Neuron (in vitro differentiated cells): Measurements from ENCODE around the gene TAF13.

Experiments
- H2AFZ ChIP-seq: one replicate; pipeline ENCODE4 v1.6.1; 2013; ENCODE audit warnings: low read depth, mild to moderate bottlenecking, inconsistent platforms, low read length, moderate library complexity
- H3K27me3 ChIP-seq: one replicate; pipeline ENCODE4 v1.6.1; 2013; ENCODE audit warnings: low read length; ENCODE audit not compliant: insufficient read depth
- H3K36me3 ChIP-seq: one replicate; pipeline ENCODE4 v1.6.1; 2013; ENCODE audit warnings: low read length; ENCODE audit not compliant: insufficient read depth
- H3K4me1 ChIP-seq: one replicate; pipeline ENCODE4 v1.6.1; 2013; ENCODE audit warnings: low read length; ENCODE audit not compliant: insufficient read depth
- H3K4me3 ChIP-seq: 2 replicates; pipeline ENCODE4 v1.5.1; 2013; ENCODE audit warnings: mild to moderate bottlenecking, low read length, moderate library complexity
- H3K9me3 ChIP-seq: one replicate; pipeline ENCODE4 v1.6.1; 2013; ENCODE audit warnings: low read length

Gene TAF13

GRCh38 chr1:109105881-109106280 is 30.1 kb upstream of the TAF13 start:
- no peaks in the 10 kb centered on the region for H3K9me3 ChIP-seq
- H2AFZ ChIP-seq, result no peak overlapping the region
- no peak overlapping the region for H3K4me3 ChIP-seq
- H3K4me1 ChIP-seq, result no peaks in the 10 kb centered on the region
- H3K36me3 ChIP-seq, result peaks cover 8% of the 10 kb centered on the region
- H3K27me3 ChIP-seq, result no peaks in the 10 kb centered on the region

GRCh38 chr1:109104364-109105151 is 28.8 kb upstream of the TAF13 start:
- no peak overlapping the region for H2AFZ ChIP-seq
- H3K4me3 ChIP-seq, result no peak overlapping the region
- H3K27me3 ChIP-seq, result no peaks in the 10 kb centered on the region
- H3K36me3 ChIP-seq, result peaks cover 8% of the 10 kb centered on the region
- H3K9me3 ChIP-seq, result no peaks in the 10 kb centered on the region
- H3K4me1 ChIP-seq, result peaks cover 2% of the 10 kb centered on the region

DNA sequence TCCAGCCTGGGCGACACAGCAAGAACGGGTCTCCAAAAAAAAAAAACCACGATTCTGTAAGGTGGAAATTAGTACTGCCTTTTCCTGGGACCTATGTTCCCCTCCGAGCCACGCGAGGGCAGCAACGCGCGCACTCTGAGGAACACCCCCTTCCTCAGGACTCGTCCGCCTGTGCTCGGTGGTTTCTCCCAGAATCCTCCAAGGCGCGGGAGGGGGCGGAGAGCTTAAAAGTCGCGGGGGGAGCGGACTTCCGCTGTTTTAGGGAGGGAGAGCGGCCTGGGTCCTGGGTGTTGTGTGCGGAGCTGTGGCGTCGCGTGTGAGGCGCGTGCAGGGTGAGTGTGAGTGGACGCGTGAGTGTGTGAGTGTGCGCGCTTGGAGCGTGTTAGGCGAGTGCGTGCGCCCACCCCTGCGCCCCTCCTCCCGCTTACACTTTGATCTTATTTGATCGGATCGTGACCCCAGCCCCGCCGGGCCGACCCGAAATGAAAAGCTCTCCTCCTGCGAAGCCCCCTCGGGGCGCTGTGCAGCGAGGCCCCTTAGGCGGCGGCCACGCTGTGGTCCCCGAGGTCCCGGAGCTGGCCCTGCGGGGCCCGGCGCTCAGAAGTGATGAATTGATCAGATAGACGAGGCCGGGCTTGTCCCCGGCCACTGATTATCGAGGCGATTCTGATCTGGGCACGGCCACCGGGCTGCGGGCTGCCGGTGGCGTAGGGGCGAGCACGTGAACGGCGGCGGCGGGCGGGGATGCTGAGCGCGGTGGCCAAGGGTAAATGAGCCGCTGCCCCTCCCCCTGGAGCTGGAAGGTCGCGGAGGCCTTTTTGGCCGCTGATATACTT is 24.4 kb upstream of the TAF13 start:
- H2AFZ ChIP-seq, result no peak overlapping the region
- H3K9me3 ChIP-seq, result no peaks in the 10 kb centered on the region
- peaks cover 19% of the 10 kb centered on the region for H3K36me3 ChIP-seq
- no peaks in the 10 kb centered on the region for H3K27me3 ChIP-seq
- peaks cover 3% of the 10 kb centered on the region for H3K4me1 ChIP-seq
- H3K4me3 ChIP-seq, result peak overlapping the region; percentile 61

DNA sequence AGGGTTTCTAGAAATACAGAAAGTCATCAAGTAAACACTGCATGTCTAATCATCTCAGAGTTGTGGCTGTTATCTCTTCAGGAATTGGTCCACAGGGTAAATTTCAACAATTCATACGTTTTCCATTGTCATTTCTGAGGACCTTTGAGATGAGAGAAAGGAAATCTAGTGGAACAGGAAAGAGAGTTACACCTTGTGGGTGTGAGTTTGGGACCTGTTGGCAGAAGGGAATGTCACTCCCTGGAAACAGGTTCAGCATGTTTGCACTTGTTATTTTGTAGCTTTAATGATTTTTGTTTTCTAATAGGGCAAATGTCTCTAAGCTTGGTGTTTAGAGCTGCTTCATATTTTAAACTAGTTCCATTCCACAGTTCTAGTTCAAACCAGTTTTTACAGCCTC is 20.3 kb upstream of the TAF13 start:
- Histone ChIP-seq H3K36me3 (peaks cover 26% of the 10 kb centered on the region), H3K4me3 (no peak overlapping the region), H2AFZ (no peak overlapping the region), H3K4me1 (peaks cover 20% of the 10 kb centered on the region), H3K27me3 (no peaks in the 10 kb centered on the region), H3K9me3 (no peaks in the 10 kb centered on the region)

- no peaks in the 10 kb centered on the region for H3K9me3 ChIP-seq
- no peaks in the 10 kb centered on the region for H3K27me3 ChIP-seq
- H2AFZ ChIP-seq, result no peak overlapping the region
- H3K4me3 ChIP-seq, result no peak overlapping the region
- peaks cover 26% of the 10 kb centered on the region for H3K36me3 ChIP-seq
- peaks cover 21% of the 10 kb centered on the region for H3K4me1 ChIP-seq
These were observed 19.8 kb upstream of the TAF13 start for GRCh38 chr1:109095631-109096030.

GRCh38 chr1:109094871-109095270 is 19.1 kb upstream of the TAF13 start:
- Histone ChIP-seq H3K36me3 (peaks cover 26% of the 10 kb centered on the region), H3K4me1 (peaks cover 21% of the 10 kb centered on the region), H3K9me3 (no peaks in the 10 kb centered on the region), H2AFZ (no peak overlapping the region), H3K27me3 (no peaks in the 10 kb centered on the region), H3K4me3 (no peak overlapping the region)

DNA sequence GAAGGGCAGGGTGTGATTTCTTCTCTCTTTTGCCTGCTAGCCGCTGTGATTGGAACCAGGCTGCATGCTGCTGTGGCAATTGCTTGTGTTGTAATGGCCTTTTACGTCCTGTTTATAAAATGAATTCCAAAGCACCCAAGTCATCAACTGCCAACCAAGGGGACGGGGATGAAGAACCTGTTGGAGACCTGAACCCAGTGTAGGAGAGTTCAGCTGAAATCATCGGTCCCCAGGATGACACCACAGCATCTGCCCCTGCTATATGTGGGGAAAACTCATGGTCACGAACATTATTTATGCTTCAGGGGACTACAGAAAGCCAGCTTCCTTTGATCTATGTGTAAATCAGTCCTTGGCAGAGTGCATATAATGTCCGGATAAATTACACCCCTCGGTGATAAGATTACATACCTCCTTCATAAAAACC is 18.6 kb upstream of the TAF13 start:
- peaks cover 17% of the 10 kb centered on the region for H3K4me1 ChIP-seq
- H3K9me3 ChIP-seq, result no peaks in the 10 kb centered on the region
- H3K36me3 ChIP-seq, result peaks cover 26% of the 10 kb centered on the region
- no peaks in the 10 kb centered on the region for H3K27me3 ChIP-seq
- no peak overlapping the region for H2AFZ ChIP-seq
- no peak overlapping the region for H3K4me3 ChIP-seq

DNA sequence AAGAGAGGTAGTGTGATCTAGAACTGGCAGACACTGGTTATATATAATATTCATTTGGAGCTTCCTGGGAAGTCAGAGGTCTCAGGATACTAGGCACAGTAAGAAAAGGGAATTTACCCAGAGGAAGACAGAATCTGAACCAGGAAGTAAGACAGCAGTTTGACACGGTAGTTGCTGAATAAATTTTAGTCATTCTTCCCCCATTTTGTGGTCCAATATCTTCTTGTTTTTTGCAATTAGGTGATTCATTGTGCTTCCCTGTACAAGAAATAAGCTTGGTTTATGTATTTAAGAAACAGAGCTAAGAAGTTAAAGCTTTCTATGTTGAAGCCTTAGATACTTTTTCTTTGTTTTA is 16.0 kb upstream of the TAF13 start:
- Histone ChIP-seq H3K27me3 (no peaks in the 10 kb centered on the region), H3K36me3 (peaks cover 26% of the 10 kb centered on the region), H3K4me3 (peak overlapping the region; percentile 79), H2AFZ (no peak overlapping the region), H3K9me3 (no peaks in the 10 kb centered on the region), H3K4me1 (peaks cover 17% of the 10 kb centered on the region)

DNA sequence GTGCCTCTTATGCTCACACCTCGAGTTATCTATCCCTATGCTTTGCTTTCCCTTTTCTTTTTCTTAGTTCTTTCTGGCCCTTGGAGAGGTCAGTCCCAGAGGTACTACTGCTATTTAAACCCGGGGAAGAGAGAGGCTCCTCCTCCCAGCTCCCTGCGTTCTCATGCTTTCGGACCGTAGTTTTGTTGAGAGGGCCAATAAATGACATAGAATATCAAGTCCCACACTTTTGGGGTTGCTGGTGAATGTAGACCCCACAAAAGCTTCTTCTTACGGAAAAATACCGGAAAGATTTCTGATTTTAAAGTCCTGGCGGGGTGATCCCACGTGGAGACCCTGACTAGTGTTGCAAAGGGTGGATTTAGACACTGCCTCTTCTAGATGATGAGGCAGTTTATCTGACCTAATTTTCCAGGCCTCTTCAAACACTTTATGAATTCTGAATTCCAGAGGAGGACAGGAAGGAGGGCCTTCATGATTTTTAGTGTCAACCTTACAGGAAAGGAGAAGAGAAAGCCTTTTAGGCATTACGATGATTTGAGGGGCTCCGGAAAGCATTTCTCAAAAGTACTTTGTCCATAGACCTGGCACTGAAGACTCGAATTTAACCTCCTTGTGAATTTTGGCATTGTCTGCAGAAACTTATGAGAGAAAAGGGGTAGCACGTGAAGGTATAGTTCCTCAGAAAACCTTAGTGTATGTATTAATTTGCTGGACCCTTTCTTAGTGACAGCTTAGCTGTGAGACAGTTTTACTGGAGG is 15.5 kb upstream of the TAF13 start:
- peak overlapping the region; percentile 79 for H3K4me3 ChIP-seq
- no peaks in the 10 kb centered on the region for H3K27me3 ChIP-seq
- no peaks in the 10 kb centered on the region for H3K9me3 ChIP-seq
- peak overlapping the region; percentile 93 for H2AFZ ChIP-seq
- H3K4me1 ChIP-seq, result peaks cover 17% of the 10 kb centered on the region
- peaks cover 21% of the 10 kb centered on the region for H3K36me3 ChIP-seq

- H3K4me3 ChIP-seq, result peak within 1 kb of the TSS; percentile 79
- peak within 1 kb of the TSS; percentile 93 for H2AFZ ChIP-seq
- peaks cover 17% of the 10 kb centered on the region for H3K4me1 ChIP-seq
- H3K27me3 ChIP-seq, result no peaks in the 10 kb centered on the region
- H3K36me3 ChIP-seq, result peaks cover 15% of the 10 kb centered on the region
- H3K9me3 ChIP-seq, result no peaks in the 10 kb centered on the region
These were observed 14.6 kb upstream of the TAF13 start, which contains the start of gene TMEM167B for GRCh38 chr1:109090196-109091077. Gene TMEM167B (plus strand): TSS chr1:109090764. CDS start chr1:109090873, 109 bp downstream.

DNA sequence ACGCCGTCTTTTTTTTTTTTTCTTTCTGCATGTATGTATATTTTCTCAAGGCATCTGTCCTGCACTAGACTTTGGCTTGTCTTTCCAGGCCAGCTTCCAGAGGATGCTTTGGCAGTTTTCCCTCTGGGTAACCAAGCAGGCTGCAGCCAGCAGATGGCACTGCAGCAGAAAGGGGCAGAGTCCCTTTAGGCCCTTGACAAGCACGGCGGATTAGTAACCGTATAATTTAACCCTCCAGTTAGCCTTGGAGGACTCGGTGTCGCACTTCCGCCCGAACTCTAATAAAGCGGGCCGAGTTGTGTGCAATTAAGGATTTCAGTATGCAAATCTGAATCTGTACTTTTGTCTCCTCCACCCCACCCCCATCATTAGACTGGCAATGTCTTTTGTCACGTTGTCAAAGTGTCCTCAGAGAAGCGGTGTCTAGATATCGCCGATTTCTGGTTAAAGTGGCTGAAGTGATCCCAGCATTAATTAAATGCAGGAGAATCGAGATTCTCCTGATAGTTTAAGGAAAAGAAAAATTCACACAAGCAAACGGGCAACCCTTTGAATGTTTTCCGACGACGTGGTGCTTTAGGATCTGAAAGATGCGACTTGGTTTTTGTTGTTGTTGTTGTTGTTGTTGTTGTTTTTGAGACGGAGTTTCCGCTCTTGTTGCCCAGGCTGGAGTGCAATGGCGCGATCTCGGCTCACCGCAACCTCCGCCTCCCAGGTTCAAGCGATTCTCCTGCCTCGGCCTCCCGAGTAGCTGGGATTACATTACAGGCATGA is 13.6 kb upstream of the TAF13 start:
- H3K9me3 ChIP-seq, result no peaks in the 10 kb centered on the region
- H3K27me3 ChIP-seq, result no peaks in the 10 kb centered on the region
- peaks cover 9% of the 10 kb centered on the region for H3K36me3 ChIP-seq
- H2AFZ ChIP-seq, result no peak overlapping the region
- no peak overlapping the region for H3K4me3 ChIP-seq
- peaks cover 23% of the 10 kb centered on the region for H3K4me1 ChIP-seq
